PC-3 (cell line): Measurements from ENCODE around the gene DUS1L. TPM values are rescaled to one million over a fixed set of nuclear protein-coding genes. Genes with fewer than 3 reads are reported as not detected.

Source experiments
- ATAC-seq: fragments of 200-7000 bp; cut with Tn5 transposase; 2 replicates; pipeline ENCODE4 v1.9.1; 2020; ENCODE audit warnings: mild to moderate bottlenecking, moderate library complexity
- BruUV-seq: library from RNA; stranded (reverse); fragments of 400-500 nt; replicated peaks from 2 replicates; lab custom pipeline; 2021; lab: Mats Ljungman, UMichigan
- CTCF ChIA-PET: fragments of 300-600 bp; sonication (Branson Sonifier 250); formaldehyde crosslinking; loops from one replicate; lab custom pipeline; 2022; ENCODE audit warnings: antibody characterized with exemption; lab: Charles Lee
- POLR2A ChIA-PET: fragments of 300-600 bp; sonication (Branson Sonifier 250); formaldehyde crosslinking; loops from one replicate; lab custom pipeline; 2022; ENCODE audit warnings: antibody characterized with exemption; ENCODE audit not compliant: unreplicated experiment; lab: Charles Lee
- DNase-seq: peaks from one replicate; pipeline ENCODE4 v3.0.0-alpha.2; 2015
- H2AFZ ChIP-seq: fragments of 300-600 bp; sonication (generic); 2 replicates; pipeline ENCODE4 v1.6.0; 2016; ENCODE audit warnings: antibody characterized with exemption, low read length
- H3F3A ChIP-seq: fragments of 300-600 bp; sonication (generic); one replicate; pipeline ENCODE4 v1.6.0; 2017; ENCODE audit warnings: antibody characterized with exemption, low read length, control low read depth, mild to moderate bottlenecking; ENCODE audit not compliant: unreplicated experiment
- H3K27ac ChIP-seq: fragments of 300-600 bp; sonication (generic); 2 replicates; pipeline ENCODE4 v1.5.1; 2016; ENCODE audit warnings: mild to moderate bottlenecking, low read length
- H3K27me3 ChIP-seq: fragments of 300-600 bp; sonication (generic); 2 replicates; pipeline ENCODE4 v1.6.1; 2016; ENCODE audit warnings: low read length, mixed read lengths
- H3K36me3 ChIP-seq: fragments of 300-600 bp; sonication (generic); 2 replicates; pipeline ENCODE4 v1.6.1; 2016; ENCODE audit warnings: low read depth, mixed run types, low read length, mixed read lengths
- H3K4me1 ChIP-seq: fragments of 300-600 bp; sonication (generic); 2 replicates; pipeline ENCODE4 v1.5.1; 2016; ENCODE audit warnings: low read length; ENCODE audit not compliant: insufficient read depth
- H3K4me2 ChIP-seq: fragments of 300-600 bp; sonication (generic); 2 replicates; pipeline ENCODE4 v1.6.0; 2016; ENCODE audit warnings: low read length
- H3K4me3 ChIP-seq: fragments of 300-600 bp; sonication (generic); 2 replicates; pipeline ENCODE4 v1.5.1; 2016; ENCODE audit warnings: mild to moderate bottlenecking, low read length, mixed read lengths
- H3K79me2 ChIP-seq: fragments of 300-600 bp; sonication (generic); 2 replicates; pipeline ENCODE4 v1.6.1; 2017; ENCODE audit warnings: low read length, mixed read lengths
- H3K9ac ChIP-seq: fragments of 300-600 bp; sonication (generic); 2 replicates; pipeline ENCODE4 v1.6.0; 2016; ENCODE audit warnings: mild to moderate bottlenecking, low read length
- H3K9me2 ChIP-seq: fragments of 300-600 bp; sonication (generic); replicated peaks from 2 replicates; pipeline ENCODE4 v1.6.1; 2016; ENCODE audit warnings: mixed run types, low read length, mixed read lengths
- H3K9me3 ChIP-seq: fragments of 300-600 bp; sonication (generic); 2 replicates; pipeline ENCODE4 v1.6.1; 2016; ENCODE audit warnings: low read length, mixed read lengths
- H4K20me1 ChIP-seq: fragments of 300-600 bp; sonication (generic); 2 replicates; pipeline ENCODE4 v1.6.1; 2016; ENCODE audit warnings: low read length, mixed read lengths
- EZH2 ChIP-seq: fragments of 300-600 bp; sonication (generic); IDR thresholded peaks from one replicate; pipeline ENCODE4 v1.6.1; 2017; ENCODE audit warnings: antibody characterized with exemption, mild to moderate bottlenecking, low read length; ENCODE audit not compliant: unreplicated experiment
- EZH2phosphoT487 ChIP-seq: fragments of 300-600 bp; sonication (generic); IDR thresholded peaks from 2 replicates; pipeline ENCODE4 v1.6.1; 2018; ENCODE audit warnings: mild to moderate bottlenecking, antibody characterized with exemption, low read length, borderline replicate concordance
- intact Hi-C: fragments of 100-400 bp; cut with micrococcal nuclease; formaldehyde crosslinking; loops from 2 replicates; pipeline ENCODE4 v1.9.0; 2023
- total RNA-seq: library from RNA; depleted of rRNA; stranded (reverse); fragments of >200 nt; gene quantifications from 2 replicates; pipeline ENCODE4 v1.2.3, GENCODE V29; 2014
- TF ChIP-seq, protein P1 (sequence below): fragments of 300-600 bp; sonication (generic); conservative IDR thresholded peaks from 2 replicates; pipeline ENCODE4 v1.5.1; 2017; ENCODE audit warnings: antibody characterized with exemption, low read depth, mild to moderate bottlenecking, low read length

DUS1L gene
- total RNA-seq, 1 experiment from 2014 or later = 205 TPM

GRCh38 chr17:82013341-82013740 is 52.3 kb downstream of the DUS1L start:
- CTCF ChIA-PET = no interaction called here
- TF ChIP-seq, protein P1, sequence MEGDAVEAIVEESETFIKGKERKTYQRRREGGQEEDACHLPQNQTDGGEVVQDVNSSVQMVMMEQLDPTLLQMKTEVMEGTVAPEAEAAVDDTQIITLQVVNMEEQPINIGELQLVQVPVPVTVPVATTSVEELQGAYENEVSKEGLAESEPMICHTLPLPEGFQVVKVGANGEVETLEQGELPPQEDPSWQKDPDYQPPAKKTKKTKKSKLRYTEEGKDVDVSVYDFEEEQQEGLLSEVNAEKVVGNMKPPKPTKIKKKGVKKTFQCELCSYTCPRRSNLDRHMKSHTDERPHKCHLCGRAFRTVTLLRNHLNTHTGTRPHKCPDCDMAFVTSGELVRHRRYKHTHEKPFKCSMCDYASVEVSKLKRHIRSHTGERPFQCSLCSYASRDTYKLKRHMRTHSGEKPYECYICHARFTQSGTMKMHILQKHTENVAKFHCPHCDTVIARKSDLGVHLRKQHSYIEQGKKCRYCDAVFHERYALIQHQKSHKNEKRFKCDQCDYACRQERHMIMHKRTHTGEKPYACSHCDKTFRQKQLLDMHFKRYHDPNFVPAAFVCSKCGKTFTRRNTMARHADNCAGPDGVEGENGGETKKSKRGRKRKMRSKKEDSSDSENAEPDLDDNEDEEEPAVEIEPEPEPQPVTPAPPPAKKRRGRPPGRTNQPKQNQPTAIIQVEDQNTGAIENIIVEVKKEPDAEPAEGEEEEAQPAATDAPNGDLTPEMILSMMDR = no peak
- TF ChIP-seq EZH2phosphoT487 (no peak), EZH2 (no peak)

GRCh38 chr17:82012640-82013295 is 52.8 kb downstream of the DUS1L start:
- intact Hi-C loops = no loop called here
- CTCF ChIA-PET = no interaction called here
- H4K20me1 ChIP-seq = no peaks in the 10 kb centered on the region
- no peak for TF ChIP-seq EZH2phosphoT487
- TF ChIP-seq EZH2 = no peak
- TF ChIP-seq, protein P1 = no peak
- no peaks in the 10 kb centered on the region for H3K79me2 ChIP-seq
- H3F3A ChIP-seq = no peaks in the 10 kb centered on the region
- no peak for DNase-seq
- H2AFZ ChIP-seq = no peak overlapping the region
- no peaks in the 10 kb centered on the region for H3K4me1 ChIP-seq
- H3K9ac ChIP-seq = no peak overlapping the region
- H3K27ac ChIP-seq = no peak overlapping the region
- no peaks in the 10 kb centered on the region for H3K9me2 ChIP-seq
- no peaks in the 10 kb centered on the region for H3K9me3 ChIP-seq
- no TSS peak for BruUV-seq
- no peaks in the 10 kb centered on the region for H3K36me3 ChIP-seq
- ATAC-seq = no peak
- no peak overlapping the region for H3K4me2 ChIP-seq
- no peak overlapping the region for H3K4me3 ChIP-seq
- POLR2A ChIA-PET = no interaction called here
- H3K27me3 ChIP-seq = no peaks in the 10 kb centered on the region

More at GRCh38 chr17:82013341-82013740, 52.3 kb downstream of the DUS1L start:
- no peaks in the 10 kb centered on the region for H4K20me1 ChIP-seq
- H2AFZ ChIP-seq = no peak overlapping the region
- no peak overlapping the region for H3K4me2 ChIP-seq
- no peaks in the 10 kb centered on the region for H3F3A ChIP-seq
- BruUV-seq = no TSS peak
- POLR2A ChIA-PET = no interaction called here
- ATAC-seq = no peak
- intact Hi-C loops = no loop called here
- H3K4me1 ChIP-seq = no peaks in the 10 kb centered on the region
- no peaks in the 10 kb centered on the region for H3K36me3 ChIP-seq
- H3K27me3 ChIP-seq = no peaks in the 10 kb centered on the region
- no peaks in the 10 kb centered on the region for H3K9me3 ChIP-seq
- H3K79me2 ChIP-seq = no peaks in the 10 kb centered on the region
- H3K27ac ChIP-seq = no peak overlapping the region
- no peak for DNase-seq
- H3K9me2 ChIP-seq = no peaks in the 10 kb centered on the region
- no peak overlapping the region for H3K9ac ChIP-seq
- H3K4me3 ChIP-seq = no peak overlapping the region

DNA sequence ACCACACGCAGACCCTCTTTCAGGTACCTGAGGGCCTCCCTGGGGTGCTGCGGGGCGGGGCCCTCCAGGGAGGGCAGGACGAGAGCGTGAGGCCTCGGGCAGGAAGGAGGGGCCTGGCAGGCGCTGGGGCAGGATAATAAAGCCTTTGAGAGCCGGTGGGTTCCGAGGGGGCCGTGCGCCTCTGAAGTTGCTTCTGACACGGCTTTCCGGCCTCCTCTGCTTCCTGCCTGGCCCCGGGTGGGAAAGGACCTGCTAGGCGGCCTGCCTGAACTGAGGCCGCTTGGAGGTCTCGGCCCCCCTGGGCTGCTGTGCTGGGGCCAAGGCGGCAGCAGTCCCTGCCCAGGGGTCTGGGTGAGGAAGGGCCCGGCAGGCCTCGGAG is 53.4 kb downstream of the DUS1L start:
- no peaks in the 10 kb centered on the region for H4K20me1 ChIP-seq
- H3K27ac ChIP-seq = no peak overlapping the region
- ChIA-PET CTCF (no interaction called here), POLR2A (no interaction called here)
- H3K4me3 ChIP-seq = no peak overlapping the region
- intact Hi-C loops = no loop called here
- DNase-seq = no peak
- ATAC-seq = no peak
- H3K27me3 ChIP-seq = no peaks in the 10 kb centered on the region
- no peak for TF ChIP-seq EZH2
- TF ChIP-seq, protein P1 = no peak
- TF ChIP-seq EZH2phosphoT487 = no peak
- no peaks in the 10 kb centered on the region for H3K4me1 ChIP-seq
- no peak overlapping the region for H3K4me2 ChIP-seq
- no peaks in the 10 kb centered on the region for H3F3A ChIP-seq
- H3K36me3 ChIP-seq = no peaks in the 10 kb centered on the region
- no peak overlapping the region for H2AFZ ChIP-seq
- no peak overlapping the region for H3K9ac ChIP-seq
- BruUV-seq = no TSS peak
- no peaks in the 10 kb centered on the region for H3K9me2 ChIP-seq
- H3K79me2 ChIP-seq = no peaks in the 10 kb centered on the region
- H3K9me3 ChIP-seq = no peaks in the 10 kb centered on the region
